HG03196 (cell line): Measurements from ENCODE around the gene NDUFA9.

Experiments
- ATAC-seq: cut with Tn5 transposase; IDR thresholded peaks from one replicate; pipeline ENCODE4 v1.9.1; 2021; ENCODE audit not compliant: unreplicated experiment

Gene NDUFA9

DNA sequence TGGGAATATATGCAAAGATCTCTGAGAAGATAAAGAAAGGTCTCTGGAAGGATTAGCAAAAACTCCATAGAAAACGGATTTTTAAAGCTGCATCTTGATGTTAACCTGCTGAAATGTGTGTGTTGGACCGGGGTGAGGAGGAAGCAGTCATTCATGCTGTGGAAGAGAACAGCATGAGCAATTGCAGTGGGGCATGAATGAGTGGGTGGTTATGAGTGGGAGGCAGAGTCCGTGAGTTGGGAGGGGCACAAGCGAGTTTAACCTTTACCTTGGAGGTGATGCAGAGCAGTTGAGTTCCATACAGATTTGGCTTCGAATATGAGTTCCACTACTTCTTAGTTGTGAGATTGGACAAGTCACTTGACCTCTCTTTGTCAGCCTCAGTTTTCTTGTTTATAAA is 41.8 kb downstream of the NDUFA9 start:
- ATAC-seq: no peak
